COLO829 (cell line): Measurements from ENCODE around the gene EHD1.
A peak's percentile ranks its signal among the peaks of the same experiment; 100 is the strongest.

Experiments used
- DNase-seq: peaks from one replicate; pipeline ENCODE4 v3.0.0; 2012; ENCODE audit warnings: low spot score

EHD1 gene

DNA sequence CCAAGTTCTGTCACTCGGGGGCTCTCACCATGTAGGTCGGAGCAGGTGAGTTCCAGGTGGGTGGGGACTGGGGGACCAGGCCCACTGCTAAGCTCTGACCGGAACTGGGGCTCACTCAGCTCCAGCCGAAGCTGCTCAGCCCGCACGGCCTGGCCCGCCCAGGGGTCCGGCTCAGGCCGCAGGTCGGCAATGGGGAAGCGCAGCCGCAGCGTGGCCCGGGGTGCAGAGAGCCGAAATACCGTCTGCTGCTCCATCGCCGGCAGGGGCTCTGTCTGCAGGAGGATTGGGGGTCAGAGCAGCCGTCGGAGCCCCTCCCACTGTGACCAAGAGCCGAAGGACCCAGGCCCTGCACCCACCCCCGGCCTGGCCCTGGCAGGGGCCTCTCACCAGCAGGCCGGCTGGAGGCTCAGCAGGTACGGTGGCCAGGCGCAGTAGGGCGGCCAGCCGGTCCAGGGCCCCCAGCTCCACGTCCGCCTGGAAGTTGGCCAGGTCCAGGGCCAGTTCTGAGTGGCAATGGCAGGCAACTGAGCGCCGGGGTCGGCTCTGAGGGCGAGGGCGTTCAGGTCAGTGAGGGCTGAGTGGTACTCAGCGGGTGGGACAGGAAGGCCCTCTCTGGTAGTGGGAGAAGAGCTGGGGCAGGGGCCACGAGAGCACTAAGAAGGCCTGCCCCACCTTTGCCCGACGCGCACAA, 31.4 kb upstream of the EHD1 start:
- DNase-seq = no peak

DNA sequence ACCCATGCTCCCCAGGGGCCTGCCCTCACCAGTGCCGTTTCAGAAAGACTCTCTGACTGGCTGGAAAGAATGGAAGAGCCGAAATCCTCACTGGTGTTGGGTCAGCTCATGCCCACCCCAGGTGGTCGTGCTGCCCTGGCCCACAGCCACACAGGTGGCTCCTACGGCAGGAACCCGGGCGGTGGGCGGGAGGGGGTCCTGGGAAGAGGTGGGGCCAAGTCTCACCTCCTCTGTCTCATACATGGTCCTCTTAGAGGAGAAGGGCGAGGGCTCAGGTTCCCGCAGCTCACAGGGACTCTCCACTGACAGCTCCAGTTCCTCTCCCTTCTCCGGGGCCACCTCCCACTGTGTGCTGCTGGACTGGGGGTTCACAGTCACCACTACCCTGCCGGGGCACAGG, 30.3 kb upstream of the EHD1 start:
- no peak for DNase-seq

DNA sequence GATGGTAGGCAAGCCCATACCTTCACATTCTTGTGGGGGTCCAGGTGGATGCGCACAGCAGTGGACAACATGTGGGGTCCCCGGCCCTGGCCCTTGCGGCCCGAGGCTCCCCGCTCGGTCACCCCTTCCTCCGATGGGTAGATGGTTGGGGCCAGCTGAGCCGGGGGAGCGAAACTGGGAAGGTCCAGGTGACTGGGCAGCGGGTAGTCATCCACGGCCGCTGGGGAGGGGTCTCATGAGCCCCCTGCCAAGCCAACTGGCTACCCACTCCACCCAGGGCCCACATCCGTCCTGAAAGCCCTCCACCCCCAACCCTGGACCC, 27.9 kb upstream of the EHD1 start:
- no peak for DNase-seq

DNA sequence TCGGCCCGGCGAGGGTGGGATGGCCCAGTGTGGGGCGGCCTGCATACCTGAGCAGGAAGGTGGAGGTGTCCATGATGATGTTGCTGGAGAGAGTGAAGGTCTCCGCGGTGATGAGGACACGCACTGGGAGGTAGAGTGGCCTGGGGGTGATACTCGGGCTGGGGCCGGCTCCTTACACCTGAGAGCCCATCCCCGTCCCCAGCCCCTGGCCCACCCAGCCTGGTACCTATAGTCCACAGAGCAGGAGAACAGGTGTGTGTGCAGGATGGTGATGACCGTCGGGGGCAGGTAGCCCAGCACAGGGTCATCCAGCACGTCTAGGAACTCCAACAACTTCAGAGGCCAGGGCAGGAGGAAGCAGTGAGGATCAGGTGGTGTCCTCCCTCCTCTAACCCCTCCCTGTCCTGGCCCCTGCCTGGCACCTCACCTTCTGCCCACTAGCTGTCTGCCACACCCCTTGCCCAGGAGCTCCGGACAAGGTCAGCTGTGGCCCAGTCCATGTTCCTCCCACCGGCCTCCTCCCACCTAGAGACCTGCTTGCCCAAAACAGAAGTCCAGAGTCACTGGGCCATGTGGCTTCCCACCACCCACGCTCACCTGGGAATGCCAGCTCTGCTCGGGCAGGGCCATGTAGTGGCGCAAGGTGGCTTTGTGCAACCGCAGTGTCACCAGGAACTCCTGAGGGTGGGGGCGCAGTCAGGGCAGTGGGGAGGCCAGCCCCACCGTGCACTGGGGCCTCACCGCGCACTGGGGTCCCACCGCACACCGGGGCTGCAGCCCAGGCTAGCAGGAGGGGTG, 27.3 kb upstream of the EHD1 start:
- DNase-seq = no peak

DNA sequence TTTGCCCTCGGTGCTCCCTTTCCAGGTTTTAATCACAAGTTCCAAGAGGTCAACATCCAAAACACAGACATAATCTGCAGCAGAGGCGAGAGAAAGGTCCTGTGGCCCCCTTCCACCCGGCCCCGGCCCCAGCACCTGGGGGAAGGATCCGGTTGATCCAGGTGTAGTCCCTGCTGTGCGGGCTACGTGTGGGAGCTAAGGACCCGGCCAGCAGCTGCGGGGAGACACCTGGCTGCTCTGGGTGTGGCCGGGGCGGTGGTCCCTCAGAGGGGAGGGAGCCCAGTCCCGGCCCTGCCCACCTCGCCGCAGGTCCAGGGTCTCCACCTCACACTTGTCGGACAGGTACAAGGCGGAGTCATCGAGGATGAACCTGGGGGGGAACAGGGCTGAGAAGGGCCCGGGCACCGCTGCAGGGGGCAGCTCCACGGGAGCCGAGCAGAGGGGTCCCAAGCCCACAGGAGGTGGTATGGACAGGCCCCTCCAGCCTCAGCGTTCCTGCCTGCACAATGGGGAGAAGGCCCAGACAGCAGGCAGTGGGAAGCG, 24.9 kb upstream of the EHD1 start:
- DNase-seq = no peak

DNA sequence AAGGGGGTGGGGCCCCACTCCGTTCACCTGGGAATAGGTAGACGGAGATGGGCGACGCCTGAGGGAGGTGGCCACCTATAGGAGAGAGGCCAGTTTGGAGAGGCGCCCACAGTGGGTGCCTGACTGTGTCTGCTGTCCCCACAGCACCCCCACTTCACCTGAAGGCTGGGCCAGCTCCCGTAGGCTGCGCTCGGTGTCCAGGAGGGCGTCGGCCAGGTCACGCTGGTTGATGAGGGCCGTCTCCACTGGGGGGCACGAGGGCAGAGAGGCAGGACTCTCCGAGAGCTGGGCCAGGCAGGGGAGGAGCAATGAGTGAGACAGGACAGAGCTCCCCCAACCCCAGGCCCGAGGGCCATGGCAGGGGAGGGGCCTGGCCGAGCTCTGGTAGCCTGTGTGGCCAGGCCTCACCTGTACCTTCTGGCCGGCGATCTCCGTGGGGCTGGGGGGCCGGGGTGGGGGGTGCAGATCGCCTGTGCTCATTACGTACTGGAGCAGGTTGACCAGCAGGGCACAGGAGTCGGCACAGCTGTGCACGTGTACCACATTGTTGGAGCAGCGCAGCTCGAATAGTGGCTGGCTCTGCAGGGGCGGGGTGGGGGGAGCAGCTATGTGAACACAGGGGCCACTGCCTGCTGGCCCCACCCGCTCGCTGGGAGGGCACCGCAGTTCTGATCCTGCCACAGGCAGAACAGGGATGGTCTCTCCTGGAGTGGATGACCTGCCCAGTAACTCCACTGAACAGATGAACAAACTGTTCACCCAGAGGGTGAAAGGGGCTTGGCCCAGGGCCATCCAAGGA, 23.9 kb upstream of the EHD1 start:
- DNase-seq = no peak

DNA sequence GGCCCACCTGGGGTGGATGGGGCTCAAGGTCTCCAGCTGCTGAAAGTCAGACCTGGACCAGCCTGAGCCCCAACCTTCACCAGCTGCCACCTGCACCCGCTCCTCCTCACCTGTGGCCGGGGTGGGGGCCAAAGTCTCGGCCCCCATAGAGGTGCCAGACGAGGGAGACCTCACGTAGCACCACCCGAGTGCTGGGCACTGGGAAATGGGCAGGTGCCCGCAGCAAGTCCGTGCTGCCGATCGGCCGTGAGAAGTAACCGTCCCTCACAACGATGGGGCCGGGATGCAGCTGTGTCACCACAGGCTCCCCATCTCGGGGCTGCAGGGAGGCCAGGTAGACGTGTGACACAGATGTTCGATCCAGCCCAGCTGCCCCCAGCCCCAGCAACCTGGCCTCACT, 22.4 kb upstream of the EHD1 start:
- DNase-seq = no peak

DNA sequence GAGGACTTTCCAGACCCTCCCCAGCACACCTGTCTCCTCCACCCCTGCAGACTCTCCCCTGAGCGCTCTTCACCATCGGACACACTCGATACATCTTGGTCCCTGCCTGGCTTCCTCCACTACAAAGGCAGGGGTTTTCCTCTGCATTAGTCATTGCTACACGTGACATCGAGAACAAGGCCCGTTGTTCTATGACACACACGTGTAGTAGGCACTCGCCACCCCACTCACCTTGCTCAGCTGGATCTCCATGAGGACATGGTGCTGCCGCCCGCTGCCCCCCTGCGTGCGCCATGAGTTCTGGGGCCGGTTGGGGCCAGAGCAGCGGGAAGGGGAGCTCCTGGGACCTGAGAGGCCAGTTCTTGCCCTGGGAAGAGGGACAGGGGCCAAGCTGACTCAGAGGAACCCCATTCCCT, 21.9 kb upstream of the EHD1 start:
- DNase-seq = no peak

DNA sequence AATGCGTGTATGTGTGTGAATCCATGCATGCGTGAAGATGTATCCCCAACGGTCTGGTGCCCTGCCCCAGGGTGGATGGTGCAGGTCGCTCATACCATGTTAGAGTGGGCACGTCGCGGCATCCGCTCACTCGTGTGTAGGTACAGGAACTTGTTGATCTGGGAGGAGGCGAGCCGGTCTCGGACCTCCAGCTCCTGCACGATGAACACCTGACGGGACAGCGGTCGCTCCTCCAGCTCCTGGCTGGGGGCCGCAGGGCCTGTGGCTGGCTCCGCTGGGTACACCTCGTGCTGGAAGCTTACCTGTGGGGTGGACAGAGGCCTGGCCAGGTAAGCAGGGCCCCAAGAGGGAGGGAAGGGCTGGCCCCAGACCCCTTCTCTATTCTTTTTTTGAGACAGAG, 20.1 kb upstream of the EHD1 start:
- no peak for DNase-seq

DNA sequence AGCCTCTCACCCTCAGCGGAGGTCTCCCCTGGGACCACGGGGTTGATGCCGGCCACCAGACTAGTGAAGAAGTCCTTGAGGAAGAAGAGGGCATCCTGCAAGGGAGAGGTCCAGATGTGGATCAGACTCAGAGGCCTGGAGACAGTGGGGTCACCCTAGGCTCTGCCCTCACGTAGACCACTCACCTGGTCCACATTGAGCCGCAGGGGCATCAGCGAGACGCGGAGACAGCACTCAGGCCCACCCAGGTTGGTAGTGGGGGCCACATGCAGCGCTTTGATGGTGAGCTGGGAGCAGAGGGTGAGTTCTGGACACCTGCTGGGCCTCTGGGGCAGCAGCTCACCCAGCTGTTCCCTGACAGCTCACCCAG, 19.6 kb upstream of the EHD1 start:
- DNase-seq = no peak

DNA sequence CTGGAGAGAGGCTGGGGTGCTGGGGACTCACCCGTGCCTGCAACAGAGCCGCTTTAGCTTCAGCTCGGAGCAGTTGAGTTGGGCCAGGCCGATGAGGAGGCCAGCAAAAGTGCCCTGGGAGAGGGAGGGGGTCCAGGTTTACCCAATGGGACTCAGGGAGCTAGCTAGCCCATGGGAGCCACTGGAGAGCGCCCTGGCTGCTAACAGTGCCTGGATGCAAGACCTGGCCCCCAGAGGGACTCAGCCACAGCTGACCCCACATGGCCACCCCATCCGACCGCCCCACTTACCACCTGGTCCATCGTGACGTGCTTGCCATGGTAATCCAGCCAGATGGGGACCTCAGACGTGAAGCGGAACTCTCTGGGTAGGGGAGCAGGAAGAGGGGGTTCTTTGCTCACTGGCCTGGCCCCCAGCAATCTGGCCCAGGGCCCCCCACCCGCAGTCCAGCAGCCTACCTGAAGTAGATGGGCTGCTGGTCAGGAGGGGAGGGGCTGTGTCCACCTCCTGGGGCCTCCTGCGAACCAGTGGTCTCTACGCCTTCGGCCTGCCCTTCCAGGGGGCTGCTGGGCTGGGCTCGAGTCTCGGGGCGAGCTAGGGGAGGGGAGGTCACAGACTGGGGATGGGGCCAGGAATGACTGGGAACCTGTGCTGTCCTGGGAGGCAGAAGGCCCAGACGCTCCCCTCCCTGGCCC, 19.1 kb upstream of the EHD1 start:
- no peak for DNase-seq

DNA sequence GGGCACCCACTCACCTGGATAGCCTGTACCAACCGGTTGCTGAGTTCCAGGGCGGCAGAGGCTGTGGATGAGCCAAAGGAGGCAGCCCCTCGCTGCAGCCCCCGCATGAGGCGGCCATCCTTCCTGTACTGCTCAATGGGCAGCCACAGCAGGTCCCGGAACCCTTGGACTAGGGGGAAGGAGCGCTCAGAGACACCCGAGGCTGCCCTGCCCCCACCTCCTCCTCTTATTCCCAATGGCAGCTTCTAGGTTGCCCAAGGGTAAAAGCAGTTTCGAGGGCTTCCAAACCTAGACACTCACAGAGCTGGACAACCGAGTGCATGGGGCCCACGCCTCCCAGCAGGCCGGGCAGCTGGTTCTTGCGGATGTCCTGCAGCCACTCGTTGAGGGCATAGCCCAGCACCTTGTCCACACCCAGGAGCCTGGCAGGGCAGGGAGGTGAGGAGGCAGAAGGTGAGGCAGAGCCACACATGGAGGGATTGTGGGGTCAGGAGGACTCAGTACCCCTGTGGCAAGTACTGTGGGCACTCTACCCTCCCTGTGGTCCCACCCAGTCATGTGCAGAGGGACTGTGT, 18.1 kb upstream of the EHD1 start:
- no peak for DNase-seq

DNA sequence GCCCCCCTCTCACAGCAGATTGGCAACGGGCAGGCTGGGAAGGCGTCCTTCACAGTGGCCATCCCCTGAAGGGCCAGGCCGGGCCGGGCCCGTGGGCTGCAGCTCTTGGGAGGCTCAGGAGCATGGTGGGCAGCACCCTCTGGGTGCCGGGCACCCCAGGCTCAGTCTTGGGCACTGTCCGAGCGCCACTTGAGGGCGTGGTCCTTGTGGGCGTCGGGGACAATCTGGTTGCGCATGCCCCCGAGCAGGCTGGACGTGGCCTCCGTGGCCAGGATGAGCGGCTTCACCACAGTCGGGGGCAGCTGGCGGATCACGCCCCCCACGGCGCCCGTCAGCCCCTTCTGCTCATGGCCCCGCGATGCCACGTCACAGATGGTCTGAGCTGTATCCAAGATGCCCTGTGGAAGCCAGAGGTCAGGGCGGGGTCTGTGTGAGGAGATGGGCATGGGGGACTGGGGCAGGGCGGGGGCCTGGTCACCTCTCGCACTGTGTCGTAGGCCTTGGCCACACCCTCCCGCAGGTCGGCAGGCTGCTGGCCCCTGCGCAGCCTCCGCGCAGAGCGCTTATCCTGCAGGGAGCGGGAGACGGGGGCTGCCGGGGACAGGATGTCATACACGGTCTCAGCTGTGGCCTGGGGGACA, 16.5 kb upstream of the EHD1 start:
- DNase-seq = no peak

DNA sequence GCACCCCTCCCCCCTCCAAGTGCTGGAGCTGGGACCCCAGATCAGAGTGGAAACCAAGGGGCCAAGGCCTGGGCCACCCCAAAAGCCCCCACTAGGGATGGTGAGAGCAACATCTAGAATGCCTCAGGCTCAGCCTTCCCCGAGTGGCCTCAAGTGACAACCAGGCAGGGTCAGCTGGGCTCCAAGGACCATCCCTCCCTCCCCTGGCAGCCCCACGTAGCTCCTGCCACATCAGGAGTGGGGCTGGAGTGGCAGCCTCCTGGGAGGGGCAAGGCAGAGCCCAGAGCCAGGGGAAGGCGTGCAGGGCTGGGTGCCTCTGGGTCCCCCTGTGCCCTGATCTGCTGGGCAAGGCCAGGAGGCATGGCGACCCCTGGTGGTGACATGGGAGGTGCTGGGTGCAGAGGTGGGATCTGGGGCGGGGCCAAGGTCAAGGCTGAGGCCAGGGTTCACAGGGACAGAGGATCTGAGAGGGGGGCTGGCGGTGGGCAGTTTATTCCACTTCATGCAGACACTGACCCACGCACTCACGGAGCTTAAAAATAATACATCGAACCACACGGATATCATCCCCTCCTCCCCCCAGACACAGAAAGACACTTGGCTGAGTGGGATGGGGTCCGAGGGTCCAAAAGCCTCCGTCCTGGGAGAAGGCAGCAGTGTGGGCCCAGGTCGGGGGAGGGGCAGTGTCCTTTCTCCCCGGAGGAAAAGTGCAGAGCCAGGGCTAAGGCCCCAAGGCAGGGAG, 15.8 kb upstream of the EHD1 start:
- DNase-seq = peak; percentile 49

DNA sequence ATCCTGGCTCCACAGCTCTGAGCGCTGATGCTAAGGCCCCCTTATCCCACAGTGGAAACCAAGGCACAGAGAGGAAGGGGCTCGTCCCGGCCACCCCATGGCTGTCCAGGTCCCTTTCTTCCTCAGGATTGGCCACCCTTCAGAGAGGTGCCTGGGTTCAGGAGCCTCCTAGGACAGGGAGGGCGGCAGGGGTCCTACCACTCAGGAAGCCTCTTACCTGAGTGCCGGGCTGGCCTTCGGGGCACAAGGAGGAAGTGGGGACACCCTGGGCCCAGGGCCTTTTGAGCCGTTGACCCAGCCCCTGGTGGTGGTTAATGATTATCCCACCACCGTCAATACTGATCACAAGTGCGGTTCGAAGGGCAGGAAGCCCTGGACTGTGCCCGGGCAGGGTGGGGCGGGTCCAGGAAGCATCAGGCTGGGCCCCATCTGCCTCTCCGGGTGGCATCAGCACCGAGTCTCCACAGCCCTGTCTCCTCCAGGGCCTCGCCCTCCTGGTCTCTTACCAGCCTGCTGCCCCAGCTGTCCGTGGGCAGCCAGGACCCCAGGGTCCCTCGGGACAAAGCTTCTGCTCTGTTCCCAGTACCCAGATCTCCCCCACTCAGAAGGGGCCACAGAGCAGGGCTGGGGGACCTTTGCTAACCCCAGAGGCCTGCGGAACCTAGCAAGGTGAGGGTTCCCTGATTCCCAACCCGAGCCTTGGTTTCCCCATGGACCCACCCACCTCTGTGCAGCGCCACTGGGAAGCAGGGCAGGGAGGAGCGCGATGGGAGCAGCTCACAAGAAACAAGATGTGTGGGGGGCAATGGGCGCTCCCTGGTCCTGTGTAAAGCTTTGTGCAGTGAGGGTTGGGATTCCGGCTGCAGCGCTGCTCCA, 15.0 kb upstream of the EHD1 start:
- no peak for DNase-seq

DNA sequence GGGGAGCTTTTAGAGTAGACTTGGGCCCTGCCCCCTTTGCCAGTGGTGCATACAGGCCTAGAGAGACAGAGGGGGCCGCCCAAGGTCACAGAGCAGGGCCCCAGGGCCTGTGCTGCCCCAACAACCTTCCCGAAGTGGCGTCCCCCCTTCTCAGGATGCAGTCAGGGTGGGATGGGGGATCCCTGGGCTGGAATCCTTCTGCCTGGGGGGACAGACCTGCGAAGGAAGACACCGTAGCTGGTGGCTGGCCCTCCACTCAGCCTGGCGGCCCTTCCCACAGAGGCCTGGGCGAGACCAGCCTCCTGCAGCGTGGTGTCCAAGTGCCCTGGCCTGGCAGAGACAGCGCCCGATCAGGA, 14.4 kb upstream of the EHD1 start:
- no peak for DNase-seq

DNA sequence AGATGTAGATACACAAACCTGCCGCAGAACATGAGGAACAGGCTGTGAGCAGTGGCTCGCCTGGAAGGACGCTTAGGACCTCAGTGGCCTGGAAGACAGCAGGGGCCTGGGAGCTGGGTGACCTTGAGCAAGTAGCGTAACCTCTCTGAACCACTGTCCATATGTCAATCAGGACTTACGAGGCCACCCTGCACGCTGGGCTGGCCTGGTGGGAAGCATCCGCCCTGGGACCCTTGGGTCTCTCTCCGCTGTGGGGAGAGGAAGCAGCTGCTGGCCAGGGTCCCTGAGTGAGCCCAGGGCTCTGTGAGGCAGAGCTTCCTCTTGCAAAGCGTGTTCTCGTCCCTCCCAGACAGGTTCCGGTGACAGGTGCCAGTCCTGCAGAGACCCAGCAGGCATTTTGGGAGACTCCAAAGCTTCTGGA, 14.0 kb upstream of the EHD1 start:
- no peak for DNase-seq

DNA sequence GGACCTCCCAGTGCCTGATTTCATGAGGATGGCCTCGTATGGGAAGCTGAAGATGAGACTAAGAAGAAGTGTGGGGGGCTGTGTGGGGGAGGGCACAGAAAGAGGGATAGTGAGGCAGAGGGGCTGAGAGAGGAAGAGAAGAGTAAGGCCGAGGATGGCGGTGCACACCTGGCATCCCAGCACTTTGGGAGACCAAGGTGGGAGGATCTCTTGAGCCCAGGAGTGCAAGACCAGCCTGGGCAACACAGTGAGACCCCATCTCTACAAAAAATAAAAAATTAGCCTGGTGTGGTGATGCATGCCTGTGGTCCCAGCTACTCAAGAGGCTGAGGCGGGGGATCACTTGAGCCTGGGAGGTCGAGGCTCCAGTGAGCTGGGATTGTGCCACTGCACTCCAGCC, 13.5 kb upstream of the EHD1 start:
- no peak for DNase-seq

DNA sequence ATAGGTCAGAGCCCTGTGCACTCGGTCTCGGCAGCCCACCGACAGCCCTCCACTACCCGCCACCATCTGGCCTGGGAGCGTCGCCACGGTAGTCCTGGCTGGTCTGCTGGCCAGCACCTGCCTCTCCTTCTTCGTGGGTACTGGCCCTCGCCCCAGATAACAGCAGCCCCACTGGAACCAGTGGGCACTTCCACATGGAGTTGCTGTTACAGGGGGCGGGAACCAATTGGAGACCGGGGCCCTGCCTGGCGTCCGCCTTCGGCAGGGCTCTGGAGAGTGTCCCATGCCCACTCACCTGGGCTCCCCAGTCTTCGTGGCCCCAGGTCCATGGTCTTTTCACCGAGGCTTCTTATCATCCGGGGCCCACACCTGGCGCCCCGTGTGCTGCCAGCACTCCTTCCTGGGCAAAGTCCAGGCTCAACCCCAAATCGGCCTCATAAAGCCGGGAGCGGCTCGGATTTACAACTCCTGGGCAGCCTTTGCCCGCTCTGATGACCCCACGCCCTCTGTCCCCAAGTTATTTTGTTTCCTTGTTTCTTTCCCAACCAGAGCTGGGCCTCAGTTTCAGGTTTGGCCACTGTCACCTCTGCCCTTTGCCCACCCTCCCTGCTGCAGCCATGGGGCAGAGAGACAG, 12.9 kb upstream of the EHD1 start:
- no peak for DNase-seq
